Hepatocyte (in vitro differentiated cells): ENCODE measurements around the gene ABCE1.

Experiments used
- EZH2 ChIP-seq: fragments of 200-600 bp; sonication (generic); IDR thresholded peaks from 2 replicates; pipeline ENCODE4 v1.6.1; 2016; ENCODE audit warnings: antibody characterized with exemption, mild to moderate bottlenecking, borderline replicate concordance
- EZH2phosphoT487 ChIP-seq: fragments of 200-600 bp; sonication (generic); IDR thresholded peaks from one replicate; pipeline ENCODE4 v1.6.1; 2018; ENCODE audit warnings: antibody characterized with exemption, mild to moderate bottlenecking, low read depth, moderate library complexity; ENCODE audit not compliant: unreplicated experiment, severe bottlenecking
- TF ChIP-seq, protein P1 (sequence below): fragments of 200-600 bp; sonication (generic); IDR thresholded peaks from 2 replicates; pipeline ENCODE4 v1.5.1; 2016; ENCODE audit warnings: antibody characterized with exemption, mild to moderate bottlenecking; ENCODE audit not compliant: poor library complexity

- TF ChIP-seq, protein P1, sequence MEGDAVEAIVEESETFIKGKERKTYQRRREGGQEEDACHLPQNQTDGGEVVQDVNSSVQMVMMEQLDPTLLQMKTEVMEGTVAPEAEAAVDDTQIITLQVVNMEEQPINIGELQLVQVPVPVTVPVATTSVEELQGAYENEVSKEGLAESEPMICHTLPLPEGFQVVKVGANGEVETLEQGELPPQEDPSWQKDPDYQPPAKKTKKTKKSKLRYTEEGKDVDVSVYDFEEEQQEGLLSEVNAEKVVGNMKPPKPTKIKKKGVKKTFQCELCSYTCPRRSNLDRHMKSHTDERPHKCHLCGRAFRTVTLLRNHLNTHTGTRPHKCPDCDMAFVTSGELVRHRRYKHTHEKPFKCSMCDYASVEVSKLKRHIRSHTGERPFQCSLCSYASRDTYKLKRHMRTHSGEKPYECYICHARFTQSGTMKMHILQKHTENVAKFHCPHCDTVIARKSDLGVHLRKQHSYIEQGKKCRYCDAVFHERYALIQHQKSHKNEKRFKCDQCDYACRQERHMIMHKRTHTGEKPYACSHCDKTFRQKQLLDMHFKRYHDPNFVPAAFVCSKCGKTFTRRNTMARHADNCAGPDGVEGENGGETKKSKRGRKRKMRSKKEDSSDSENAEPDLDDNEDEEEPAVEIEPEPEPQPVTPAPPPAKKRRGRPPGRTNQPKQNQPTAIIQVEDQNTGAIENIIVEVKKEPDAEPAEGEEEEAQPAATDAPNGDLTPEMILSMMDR, result no peak
- TF ChIP-seq EZH2 (no peak), EZH2phosphoT487 (no peak)
Measured at GRCh38 chr4:145093638-145094037, 4.5 kb upstream of the ABCE1 start.
